Stomach (tissue), 4 donors: ENCODE measurements around the gene FOXJ3.

Source experiments
- CTCF ChIP-seq, 7 experiments: fragments of 450-650 bp in 4 of 7; fragments of 200-600 bp in 3 of 7; sonication (generic) in 3 of 7; IDR thresholded peaks; one replicate each; pipeline ENCODE4 v1.5.1; 2016 to 2019; ENCODE audit warnings: antibody characterized with exemption in 7 of 7, control low read depth in 2 of 7, mild to moderate bottlenecking in 1 of 7
- EP300 ChIP-seq: sonication (generic); formaldehyde crosslinking; IDR thresholded peaks from one replicate; pipeline ENCODE4 v1.6.1; 2017; ENCODE audit warnings: antibody characterized with exemption

DNA sequence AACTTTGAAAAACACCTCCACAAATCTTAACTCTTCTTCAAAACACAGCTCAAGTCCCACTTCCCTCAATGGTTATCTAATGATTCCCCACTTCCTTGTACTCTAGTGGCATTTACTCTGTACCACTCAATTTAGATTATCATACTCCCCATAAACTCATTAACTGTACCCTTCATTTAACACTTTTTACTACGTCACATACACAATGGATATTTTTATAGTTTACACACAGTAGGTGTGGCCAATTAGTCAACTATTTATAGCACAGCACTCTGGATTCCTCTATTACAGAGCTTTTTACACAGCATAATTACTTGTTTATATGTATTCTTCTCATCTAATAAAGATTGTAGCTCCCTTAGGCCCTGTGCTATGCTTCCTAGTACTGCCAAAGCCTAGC lies 62.1 kb downstream of the FOXJ3 start:
- no peak for TF ChIP-seq EP300
- no peak for TF ChIP-seq CTCF (IDR thresholded peaks at IDR 0.05)
